GM12878 (cell line): ENCODE results near the gene PHF21B. TPM values are rescaled to one million over a fixed set of nuclear protein-coding genes. Genes with fewer than 3 reads are reported as not detected.

Experiments used
- ATAC-seq: fragments of 200-7000 bp; cut with Tn5 transposase; 3 replicates; pipeline ENCODE4 v1.9.1; 2020; ENCODE audit warnings: mild to moderate bottlenecking, moderate library complexity
- BruUV-seq: library from RNA; stranded (reverse); fragments of 400-500 nt; replicated peaks from 2 replicates; lab custom pipeline; 2021; lab: Mats Ljungman, UMichigan
- CTCF ChIA-PET: fragments of 300-600 bp; sonication (Branson Sonifier 250); formaldehyde crosslinking; extraction: SDS; loops from one replicate; lab custom pipeline; 2021; ENCODE audit warnings: inconsistent platforms; lab: Yijun Ruan, JAX
- POLR2A ChIA-PET: fragments of 350-600 bp; formaldehyde crosslinking; extraction: SDS; loops from one replicate; lab custom pipeline; 2021; ENCODE audit warnings: inconsistent platforms; lab: Charles Lee
- RAD21 ChIA-PET: fragments of 300-600 bp; sonication (Branson Sonifier 250); formaldehyde crosslinking; loops from one replicate; lab custom pipeline; 2023; ENCODE audit warnings: antibody characterized with exemption; ENCODE audit not compliant: unreplicated experiment; lab: Charles Lee
- SMC1A ChIA-PET: fragments of 300-600 bp; sonication (Branson Sonifier 250); formaldehyde crosslinking; loops from one replicate; lab custom pipeline; 2023; ENCODE audit not compliant: unreplicated experiment, uncharacterized antibody; lab: Charles Lee
- DNase-seq: peaks from one replicate; pipeline ENCODE4 v3.0.0-alpha.2; 2011; ENCODE audit warnings: low read depth, low spot score
- FAIRE-seq: peaks from 3 replicates; lab custom pipeline; 2011; peaks lifted over from hg19 to GRCh38; lab: Jason Lieb, UNC
- H2AFZ ChIP-seq: 2 replicates; pipeline ENCODE4 v1.6.0; 2011; ENCODE audit warnings: low read depth, low read length, control low read depth; ENCODE audit not compliant: control insufficient read depth
- H3K27ac ChIP-seq: 2 replicates; pipeline ENCODE4 v1.5.1; 2011; ENCODE audit warnings: control low read depth; ENCODE audit not compliant: control insufficient read depth, insufficient read depth
- H3K27me3 ChIP-seq, 2 experiments: replicated peaks in 1 of 2; 2 replicates each; pipeline versions ENCODE4 v1.6.0 to v1.6.1; 2011; ENCODE audit warnings: low read length in 1 of 2; ENCODE audit not compliant: control insufficient read depth in 2 of 2, insufficient read depth in 2 of 2
- H3K36me3 ChIP-seq, 2 experiments: 2 replicates each; pipeline ENCODE4 v1.5.1; 2011; ENCODE audit warnings: low read length in 1 of 2; ENCODE audit not compliant: control insufficient read depth in 2 of 2, insufficient read depth in 2 of 2
- H3K4me1 ChIP-seq: 2 replicates; pipeline ENCODE4 v1.6.1; 2011; ENCODE audit warnings: mild to moderate bottlenecking, low read length, moderate library complexity, mixed read lengths; ENCODE audit not compliant: control insufficient read depth, insufficient read depth
- H3K4me2 ChIP-seq: 2 replicates; pipeline ENCODE4 v1.6.0; 2011; ENCODE audit warnings: control low read depth; ENCODE audit not compliant: control insufficient read depth, insufficient read depth
- H3K4me3 ChIP-seq: fragments of 200-600 bp; sonication (generic); 2 replicates; pipeline ENCODE4 v1.5.1; 2016
- H3K79me2 ChIP-seq: 2 replicates; pipeline ENCODE4 v1.6.0; 2011; ENCODE audit warnings: low read length; ENCODE audit not compliant: control insufficient read depth, insufficient read depth
- H3K9ac ChIP-seq: 2 replicates; pipeline ENCODE4 v1.8.0; 2011; ENCODE audit warnings: low read length, control low read depth, mixed read lengths; ENCODE audit not compliant: control insufficient read depth, insufficient read depth
- H3K9me3 ChIP-seq: replicated peaks from 3 replicates; pipeline ENCODE4 v1.5.1; 2011; ENCODE audit warnings: mild to moderate bottlenecking, low read length; ENCODE audit not compliant: control insufficient read depth, insufficient read depth
- H4K20me1 ChIP-seq: 2 replicates; pipeline ENCODE4 v1.6.0; 2011; ENCODE audit not compliant: control insufficient read depth, insufficient read depth
- CHD2 ChIP-seq: IDR thresholded peaks from 2 replicates; pipeline ENCODE4 v1.6.1; 2011; ENCODE audit warnings: low read depth, low read length, improper control_type of control experiment, borderline replicate concordance
- CREM ChIP-seq: IDR thresholded peaks from 2 replicates; pipeline ENCODE4 v1.6.1; 2014; ENCODE audit warnings: antibody characterized with exemption, low read depth
- ELK1 ChIP-seq: IDR thresholded peaks from 2 replicates; pipeline ENCODE4 v1.6.1; 2012; ENCODE audit warnings: low read depth, low read length, improper control_type of control experiment
- GATAD2B ChIP-seq: fragments of 450-650 bp; conservative IDR thresholded peaks from 2 replicates; pipeline ENCODE4 v1.6.1; 2017; ENCODE audit warnings: low read depth, mild to moderate bottlenecking, moderate library complexity
- IKZF2 ChIP-seq, 2 experiments: fragments of 450-650 bp; IDR thresholded peaks; 2 replicates each; pipeline ENCODE4 v1.6.1; 2017; ENCODE audit warnings: mild to moderate bottlenecking in 2 of 2, moderate library complexity in 2 of 2
- IRF3 ChIP-seq: fragments of 450-650 bp; IDR thresholded peaks from 2 replicates; pipeline ENCODE4 v1.6.1; 2014; ENCODE audit warnings: mild to moderate bottlenecking
- MXI1 ChIP-seq: fragments of 150-350 bp; IDR thresholded peaks from 2 replicates; pipeline ENCODE4 v1.6.1; 2011; ENCODE audit warnings: low read depth, mild to moderate bottlenecking, inconsistent platforms, low read length, improper control_type of control experiment
- MYB ChIP-seq: fragments of 150-350 bp; IDR thresholded peaks from 2 replicates; pipeline ENCODE4 v1.6.1; 2014; ENCODE audit warnings: mild to moderate bottlenecking, low read depth, low read length, borderline replicate concordance
- NFYB ChIP-seq: IDR thresholded peaks from 2 replicates; pipeline ENCODE4 v1.6.1; 2011; ENCODE audit warnings: low read depth, mild to moderate bottlenecking, low read length, improper control_type of control experiment, moderate library complexity; ENCODE audit not compliant: insufficient read depth
- NKRF ChIP-seq: fragments of 450-650 bp; conservative IDR thresholded peaks from 2 replicates; pipeline ENCODE4 v1.6.1; 2017; ENCODE audit warnings: mild to moderate bottlenecking, moderate library complexity
- NR2C1 ChIP-seq: fragments of 450-650 bp; IDR thresholded peaks from 2 replicates; pipeline ENCODE4 v1.6.1; 2017; ENCODE audit warnings: antibody characterized with exemption, mild to moderate bottlenecking, moderate library complexity
- NRF1 ChIP-seq: conservative IDR thresholded peaks from 2 replicates; pipeline ENCODE4 v1.6.1; 2011; ENCODE audit warnings: mild to moderate bottlenecking, low read depth, low read length, improper control_type of control experiment
- PKNOX1 ChIP-seq: fragments of 450-650 bp; IDR thresholded peaks from 2 replicates; pipeline ENCODE4 v1.6.1; 2016; ENCODE audit warnings: mild to moderate bottlenecking
- SMARCA5 ChIP-seq: fragments of 450-650 bp; IDR thresholded peaks from 2 replicates; pipeline ENCODE4 v1.6.1; 2017; ENCODE audit warnings: mild to moderate bottlenecking
- ZNF217 ChIP-seq: fragments of 450-650 bp; IDR thresholded peaks from 2 replicates; pipeline ENCODE4 v1.6.1; 2017; ENCODE audit warnings: antibody characterized with exemption, mild to moderate bottlenecking
- WGBS: methylation state at CpG from one replicate; pipeline ENCODE4 v1.1.6; 2016; ENCODE audit warnings: low lambda C conversion rate; ENCODE audit not compliant: insufficient replicate concordance, insufficient coverage; ENCODE audit errors: missing lambda C conversion rate; 5-methylcytosine and 5-hydroxymethylcytosine counted together
- in situ Hi-C: fragments of 300-500 bp; cut with MboI; formaldehyde crosslinking; loops from 9 replicates; pipeline ENCODE4 v1.14.3; 2018; ENCODE audit warnings: mixed read lengths
- intact Hi-C: fragments of 100-400 bp; cut with micrococcal nuclease; formaldehyde crosslinking; loops from one replicate; pipeline ENCODE4 v1.14.2; 2022; ENCODE audit not compliant: unreplicated experiment
- polyA plus RNA-seq, 11 experiments: library from polyadenylated mRNA; depleted of rRNA in 4 of 11; unstranded in 6 of 11; stranded (reverse) in 5 of 11; fragments of >200 nt; fragmentation: Nextera tagmentation in 4 of 11; fragmentation: Illumina TruSeq in 1 of 11; extraction: Ambion mirVana in 4 of 11; extraction: Trizol in 1 of 11; gene quantifications; 1 replicate in 1 of 11; 2 replicates in 10 of 11; pipeline versions ENCODE4 v1.2.1 to v1.2.3, GENCODE V29; 2011 to 2016; ENCODE audit warnings: inconsistent platforms in 2 of 11, missing spikeins in 2 of 11, low read depth in 1 of 11
- total RNA-seq, 4 experiments: library from RNA; depleted of rRNA in 3 of 4; stranded (reverse); fragments of >200 nt in 3 of 4; fragmentation: Illumina TruSeq in 1 of 4; extraction: Trizol in 1 of 4; gene quantifications; 2 replicates each; pipeline versions ENCODE4 v1.2.1 to v1.2.3, GENCODE V29; 2013 to 2021
- TF ChIP-seq, protein P1 (sequence below): IDR thresholded peaks from 2 replicates; pipeline ENCODE4 v1.6.1; 2011; ENCODE audit warnings: low read depth, mild to moderate bottlenecking, low read length, moderate library complexity, borderline replicate concordance; ENCODE audit errors: extremely low read depth
- TF ChIP-seq, protein P2 (sequence below): IDR thresholded peaks from 2 replicates; pipeline ENCODE4 v1.6.1; 2012; ENCODE audit warnings: low read depth, low read length, improper control_type of control experiment

The PHF21B gene
- total and polyA plus RNA-seq, 10 of the 15 experiments (the other 5 are each of a cell fraction or from before 2014, with no cell fraction given), result 0.03 to 0.35 TPM; not detected in 8

DNA sequence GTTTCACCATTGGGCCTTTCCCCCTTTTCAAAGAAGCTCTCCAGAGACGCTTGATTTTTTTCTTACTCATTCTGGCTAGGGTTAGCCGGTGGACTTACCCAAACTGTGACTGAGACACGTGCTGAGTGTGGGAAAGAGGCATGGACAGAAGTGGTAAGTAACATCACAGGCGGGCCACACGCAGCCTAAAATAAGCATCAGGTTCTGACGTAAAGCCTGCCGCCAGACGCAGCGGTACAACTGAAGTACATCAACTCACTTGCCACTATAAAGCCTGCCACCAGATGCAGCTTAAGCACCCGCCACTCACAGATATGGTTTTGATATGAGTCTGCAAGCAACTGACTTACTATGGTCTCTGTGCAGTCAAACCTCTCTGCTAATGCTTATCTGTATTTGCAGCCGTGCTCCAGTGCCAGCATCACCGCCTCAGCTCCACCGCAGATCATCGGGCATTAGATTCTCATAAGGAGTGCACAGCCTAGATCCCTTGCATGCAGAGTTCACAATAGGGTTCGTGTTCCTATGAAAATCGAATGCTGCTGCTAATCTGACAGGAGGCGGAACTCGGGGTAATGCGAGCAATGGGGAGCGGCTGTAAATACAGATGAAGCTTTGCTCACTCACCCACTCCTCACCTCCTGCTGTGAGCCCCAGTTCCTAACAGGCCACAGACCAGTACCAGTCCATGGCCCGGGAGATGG is 58.8 kb downstream of the PHF21B start:
- H3K4me2 ChIP-seq, result no peak overlapping the region
- ChIA-PET CTCF (no interaction called here), SMC1A (interaction anchor here (1.0 to 2.2 kb wide), 2 partner anchors 19 to 22 kb away, joined by 3 to 6 read pairs; no protein-coding TSS in a partner anchor), POLR2A (interaction anchor here (0.6 kb wide), 1 partner anchor 242 kb away, joined by 5 read pairs; no protein-coding TSS in a partner anchor), RAD21 (no interaction called here)
- no peak overlapping the region for H2AFZ ChIP-seq
- FAIRE-seq (no peak), ATAC-seq (peak; percentile 58), DNase-seq (peak; percentile 51)
- no peaks in the 10 kb centered on the region for H3K79me2 ChIP-seq
- in situ Hi-C loops, result no loop called here
- H3K9ac ChIP-seq, result no peak overlapping the region
- no peaks in the 10 kb centered on the region; the same call in 2 of the 3 replicates for H3K9me3 ChIP-seq
- TSS peak; percentile 67 for BruUV-seq
- H3K4me3 ChIP-seq, result no peak overlapping the region
- no peaks in the 10 kb centered on the region for H3K36me3 ChIP-seq
- WGBS, result 23% methylated on average over 21 of the region's 21 CpGs
- no peak overlapping the region for H3K27ac ChIP-seq
- H3K4me1 ChIP-seq, result peaks cover 31% of the 10 kb centered on the region
- H3K27me3 ChIP-seq, result no peaks in the 10 kb centered on the region; a peak in 1 of 4 replicates
- intact Hi-C loops, result loop anchor here (10.0 kb wide), 1 partner anchor 126 kb away; no protein-coding TSS in a partner anchor
- no peaks in the 10 kb centered on the region for H4K20me1 ChIP-seq
- peak; percentile 28; the same call in 1 of the 2 replicates for TF ChIP-seq CHD2
- TF ChIP-seq NR2C1, result no peak
- TF ChIP-seq ZNF217, result no peak
- TF ChIP-seq, protein P1, sequence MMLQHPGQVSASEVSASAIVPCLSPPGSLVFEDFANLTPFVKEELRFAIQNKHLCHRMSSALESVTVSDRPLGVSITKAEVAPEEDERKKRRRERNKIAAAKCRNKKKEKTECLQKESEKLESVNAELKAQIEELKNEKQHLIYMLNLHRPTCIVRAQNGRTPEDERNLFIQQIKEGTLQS, result no peak
- 0 out of 2 replicates have a peak, but pooled peaks have one; percentile 40 for TF ChIP-seq MXI1
- TF ChIP-seq, protein P2, sequence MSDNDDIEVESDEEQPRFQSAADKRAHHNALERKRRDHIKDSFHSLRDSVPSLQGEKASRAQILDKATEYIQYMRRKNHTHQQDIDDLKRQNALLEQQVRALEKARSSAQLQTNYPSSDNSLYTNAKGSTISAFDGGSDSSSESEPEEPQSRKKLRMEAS, result 0 out of 2 replicates have a peak, but pooled peaks have one; percentile 72
- no peak for TF ChIP-seq GATAD2B
- TF ChIP-seq CREM, result peak; percentile 75; the same call in 1 of the 2 replicates
- peak; percentile 87 for TF ChIP-seq PKNOX1
- no peak for TF ChIP-seq SMARCA5
- 0 out of 4 replicates have a peak, but pooled peaks of 1 of the 2 experiments have one; percentile 45 for TF ChIP-seq IKZF2 (IDR thresholded peaks at IDR 0.05)
- no peak for TF ChIP-seq IRF3
- no peak for TF ChIP-seq NFYB
- TF ChIP-seq ELK1, result no peak
- TF ChIP-seq NRF1, result no peak
- no peak for TF ChIP-seq MYB
- TF ChIP-seq NKRF, result no peak
